AML-193 (cell line): ENCODE results near the gene CPNE9.

Source experiments
- DNase-seq, 2 experiments: peaks; one replicate each; lab custom pipeline; 2025; lab: John Stamatoyannopoulos, UW

Gene CPNE9, protein sequence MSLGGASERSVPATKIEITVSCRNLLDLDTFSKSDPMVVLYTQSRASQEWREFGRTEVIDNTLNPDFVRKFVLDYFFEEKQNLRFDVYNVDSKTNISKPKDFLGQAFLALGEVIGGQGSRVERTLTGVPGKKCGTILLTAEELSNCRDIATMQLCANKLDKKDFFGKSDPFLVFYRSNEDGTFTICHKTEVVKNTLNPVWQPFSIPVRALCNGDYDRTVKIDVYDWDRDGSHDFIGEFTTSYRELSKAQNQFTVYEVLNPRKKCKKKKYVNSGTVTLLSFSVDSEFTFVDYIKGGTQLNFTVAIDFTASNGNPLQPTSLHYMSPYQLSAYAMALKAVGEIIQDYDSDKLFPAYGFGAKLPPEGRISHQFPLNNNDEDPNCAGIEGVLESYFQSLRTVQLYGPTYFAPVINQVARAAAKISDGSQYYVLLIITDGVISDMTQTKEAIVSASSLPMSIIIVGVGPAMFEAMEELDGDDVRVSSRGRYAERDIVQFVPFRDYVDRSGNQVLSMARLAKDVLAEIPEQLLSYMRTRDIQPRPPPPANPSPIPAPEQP

GRCh38 chr3:9703736-9704346, at the start of gene CPNE9:
Gene CPNE9, plus strand, starts transcription at chr3:9703833. Its CDS starts 164 bp downstream, at chr3:9703997.
- no peak for DNase-seq

DNA sequence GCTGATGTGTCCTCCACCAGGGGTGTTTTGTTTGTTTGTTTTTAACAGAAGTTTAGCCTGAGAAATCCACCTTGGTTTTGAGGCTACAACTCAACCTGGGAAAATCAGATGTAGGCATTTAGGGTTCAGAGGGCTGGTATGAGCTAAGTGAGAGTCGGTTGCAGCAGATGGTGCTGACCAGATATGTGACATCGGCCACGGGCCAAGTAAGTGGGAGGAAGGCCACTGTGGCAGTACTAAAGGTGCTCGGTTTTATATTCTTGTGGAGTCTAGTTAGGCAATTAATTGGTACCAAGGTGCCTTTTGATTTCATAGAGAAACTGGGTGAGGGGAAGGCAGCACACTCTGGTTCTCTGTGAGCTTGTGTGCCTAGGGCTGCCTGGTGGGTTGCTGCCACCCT, 43.8 kb upstream of the CPNE9 start:
- DNase-seq = no peak

DNA sequence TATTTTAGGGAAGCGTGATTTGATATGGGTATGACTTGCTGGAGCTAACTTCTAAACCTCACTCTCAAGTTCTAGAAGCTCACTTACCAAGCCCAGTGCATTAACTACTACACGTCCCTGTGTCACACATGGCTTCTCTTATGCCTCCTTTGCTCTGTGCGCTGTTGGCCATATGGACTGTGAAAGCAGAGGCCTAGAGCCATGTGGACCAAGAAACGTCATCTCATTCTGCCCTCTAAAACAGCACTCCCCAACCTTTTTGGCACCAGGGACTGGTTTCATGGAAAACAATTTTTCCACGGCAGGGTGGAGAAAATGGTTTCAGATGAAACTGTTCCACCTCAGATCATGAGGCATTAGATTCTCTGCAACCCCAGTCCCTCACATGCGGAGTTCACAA, 42.7 kb upstream of the CPNE9 start:
- no peak for DNase-seq

GRCh38 chr3:9664119-9664751, 39.4 kb upstream of the CPNE9 start:
- DNase-seq = no peak

DNA sequence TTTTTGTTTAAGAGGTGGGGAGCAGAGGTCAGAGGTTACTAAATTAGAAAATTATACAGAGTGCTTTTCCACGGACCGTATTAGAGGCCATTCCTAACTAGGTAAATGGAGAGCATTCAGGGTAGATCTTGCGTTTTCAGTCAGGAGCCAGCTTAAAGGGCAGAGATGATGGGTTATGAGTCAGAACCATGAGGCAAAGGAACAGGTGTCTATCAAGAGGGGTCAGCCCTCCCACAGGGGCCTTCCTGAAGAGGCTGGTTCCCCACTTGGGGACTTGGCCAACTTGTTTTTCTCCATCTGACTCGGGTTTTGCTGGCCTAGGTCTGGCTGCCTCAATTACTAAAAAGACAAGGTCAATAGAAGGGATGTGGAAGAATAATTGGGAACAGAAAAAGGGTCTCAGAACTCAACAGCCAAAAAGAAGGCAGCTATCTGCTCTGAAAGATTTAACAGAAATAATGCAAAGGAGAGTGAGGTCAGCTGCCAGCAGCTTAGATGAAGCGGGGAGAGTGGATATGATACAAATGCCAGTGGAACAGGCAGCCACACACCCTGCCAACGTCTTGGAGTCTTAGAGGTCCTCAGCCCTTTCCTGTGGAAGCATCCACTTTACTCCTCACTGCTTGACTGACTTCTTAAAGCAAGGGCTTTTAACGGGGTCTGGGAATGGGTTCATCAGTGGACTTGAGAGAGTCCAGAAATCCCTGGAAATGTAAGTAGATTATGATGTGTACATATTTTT, 36.8 kb upstream of the CPNE9 start:
- DNase-seq = no peak

GRCh38 chr3:9669277-9669676, 34.4 kb upstream of the CPNE9 start:
- DNase-seq = no peak

GRCh38 chr3:9669720-9670432, 33.8 kb upstream of the CPNE9 start:
- no peak for DNase-seq

DNA sequence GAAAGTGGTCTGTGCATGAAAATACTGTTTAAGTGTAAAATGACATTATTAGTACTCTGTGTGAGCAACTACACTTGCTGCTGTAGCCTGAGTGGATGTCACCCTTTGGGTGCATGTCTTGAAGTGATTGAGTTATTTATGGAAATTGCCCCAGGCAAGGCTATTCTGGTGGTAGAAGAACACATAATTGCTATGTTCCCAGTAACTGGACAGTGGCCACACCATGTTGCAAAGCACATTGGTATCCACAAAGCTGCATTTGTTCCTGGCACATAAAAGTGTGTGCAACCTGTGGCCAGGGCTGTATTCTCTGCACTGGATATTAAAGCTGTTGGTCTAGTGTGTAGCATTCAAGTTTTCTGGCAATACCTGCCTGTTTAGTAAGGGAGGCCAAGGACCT, 30.6 kb upstream of the CPNE9 start:
- DNase-seq = no peak

GRCh38 chr3:9673752-9674151, 29.9 kb upstream of the CPNE9 start:
- DNase-seq = no peak

- DNase-seq = no peak
These were observed 27.8 kb upstream of the CPNE9 start for GRCh38 chr3:9675736-9676290.

- no peak for DNase-seq
These were observed 26.8 kb upstream of the CPNE9 start for GRCh38 chr3:9676785-9677184.

GRCh38 chr3:9678493-9678892, 25.1 kb upstream of the CPNE9 start:
- no peak for DNase-seq

GRCh38 chr3:9679476-9680080, 24.1 kb upstream of the CPNE9 start:
- DNase-seq = no peak

DNA sequence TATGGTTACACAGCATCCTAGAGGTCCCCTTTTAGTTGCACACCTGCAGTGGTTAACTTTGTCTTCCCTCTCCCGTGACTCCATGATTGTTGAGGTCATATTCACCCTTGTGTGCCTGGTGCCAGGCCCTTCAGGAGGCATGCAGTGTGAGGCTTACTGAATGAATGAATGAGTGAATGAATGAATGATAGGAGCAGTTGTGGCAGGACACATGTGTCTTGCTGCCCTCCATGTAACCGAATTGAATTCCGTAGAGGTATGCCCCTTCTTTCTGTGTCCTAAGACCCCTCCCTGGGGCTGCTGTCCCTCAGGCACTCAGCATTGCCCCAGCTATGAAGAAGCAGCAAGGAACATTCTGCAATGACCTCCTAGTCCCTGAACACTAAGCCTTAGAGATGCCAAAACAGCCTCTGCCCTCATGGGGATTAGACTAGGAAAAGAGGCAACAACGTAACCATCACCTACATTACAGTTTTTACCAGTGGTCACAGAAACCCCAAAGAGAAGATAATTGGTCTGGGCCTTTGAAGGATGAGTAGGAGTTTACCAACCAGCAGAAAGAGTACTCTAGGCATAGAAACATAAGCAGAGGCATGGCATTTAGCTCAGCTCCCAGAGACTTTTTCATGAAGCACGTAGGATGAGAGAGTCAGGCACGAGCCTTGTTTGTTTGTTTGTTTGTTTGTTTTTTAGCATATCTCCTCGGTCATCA, 22.5 kb upstream of the CPNE9 start:
- DNase-seq = no peak

DNA sequence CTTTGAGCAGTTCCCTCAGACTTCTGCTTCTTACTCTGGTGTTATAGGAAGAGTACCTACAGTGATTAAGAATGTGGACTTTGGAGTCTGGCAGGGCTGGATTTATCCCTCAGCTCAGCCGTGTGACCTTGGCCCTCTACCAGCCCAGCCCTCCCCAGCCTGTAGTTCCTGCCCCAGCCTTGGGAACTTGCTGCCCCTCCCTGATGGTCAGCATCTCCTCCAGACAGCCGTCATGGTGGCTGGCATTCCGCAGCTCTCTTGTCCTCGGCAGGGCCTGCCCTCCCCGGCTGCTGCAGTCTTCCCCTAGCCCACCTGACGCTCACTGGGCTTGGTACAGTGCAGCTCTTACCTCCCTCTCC, 21.9 kb upstream of the CPNE9 start:
- no peak for DNase-seq

DNA sequence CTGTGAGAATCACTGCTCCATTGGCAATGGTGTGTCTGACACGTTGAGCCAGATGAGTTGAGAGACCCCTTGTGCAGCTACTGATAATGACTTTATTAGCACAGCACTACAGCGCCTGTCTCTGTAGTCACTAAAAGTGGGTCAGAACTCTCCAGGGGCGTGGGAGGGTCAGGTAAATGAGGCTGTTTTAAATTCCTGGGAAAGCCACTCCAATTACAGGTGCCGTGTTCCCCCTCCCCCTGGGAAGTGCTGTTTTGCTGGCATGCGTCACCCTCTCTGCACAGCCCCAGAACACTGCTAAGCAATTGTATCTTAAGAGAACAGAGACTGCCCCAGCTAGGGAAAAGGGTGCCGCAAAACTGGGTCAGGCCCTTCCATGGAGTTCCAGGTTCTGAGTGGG, 21.5 kb upstream of the CPNE9 start:
- no peak for DNase-seq

GRCh38 chr3:9683426-9683825, 20.2 kb upstream of the CPNE9 start:
- no peak for DNase-seq

DNA sequence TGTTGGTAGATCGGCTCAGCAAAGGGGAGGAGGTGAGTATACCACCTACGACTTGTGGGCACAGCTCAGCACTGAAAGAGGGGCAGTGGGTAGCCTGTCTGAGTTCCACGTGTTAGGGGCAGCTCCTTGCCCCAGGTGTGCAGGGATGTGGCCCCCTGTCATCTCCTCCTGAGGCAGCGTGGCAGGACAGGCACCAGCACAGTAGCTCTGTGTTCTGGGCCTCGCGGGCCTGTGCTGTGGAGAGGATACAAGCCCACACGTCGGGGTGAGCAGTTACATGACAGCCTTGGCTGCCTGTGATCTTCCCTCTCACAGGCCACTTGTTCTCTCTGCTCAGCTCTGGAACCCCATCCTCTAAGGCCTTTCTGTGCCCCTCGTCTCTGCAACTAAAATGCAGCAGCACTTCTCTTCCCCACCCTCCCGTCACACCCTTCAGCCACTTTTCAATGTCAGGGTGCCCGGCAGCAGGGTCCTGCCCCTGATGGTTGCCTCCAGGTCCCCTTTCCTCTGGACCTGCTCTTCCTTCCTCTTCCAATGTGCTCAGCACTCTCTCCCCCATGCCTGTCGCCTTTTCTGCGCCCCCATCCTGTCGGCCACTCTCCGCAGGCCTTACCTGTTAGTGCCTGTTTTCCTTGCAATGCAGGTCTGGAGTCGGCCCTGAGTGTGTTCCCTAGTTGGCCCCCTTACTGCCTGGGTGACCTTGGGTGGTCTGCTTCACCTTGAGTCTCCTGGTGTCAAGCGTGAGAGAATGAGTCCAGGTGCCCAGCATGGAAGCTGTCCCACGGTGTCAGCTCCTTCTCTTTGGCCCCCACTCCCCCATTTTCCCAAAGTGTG, 18.2 kb upstream of the CPNE9 start:
- no peak for DNase-seq

DNA sequence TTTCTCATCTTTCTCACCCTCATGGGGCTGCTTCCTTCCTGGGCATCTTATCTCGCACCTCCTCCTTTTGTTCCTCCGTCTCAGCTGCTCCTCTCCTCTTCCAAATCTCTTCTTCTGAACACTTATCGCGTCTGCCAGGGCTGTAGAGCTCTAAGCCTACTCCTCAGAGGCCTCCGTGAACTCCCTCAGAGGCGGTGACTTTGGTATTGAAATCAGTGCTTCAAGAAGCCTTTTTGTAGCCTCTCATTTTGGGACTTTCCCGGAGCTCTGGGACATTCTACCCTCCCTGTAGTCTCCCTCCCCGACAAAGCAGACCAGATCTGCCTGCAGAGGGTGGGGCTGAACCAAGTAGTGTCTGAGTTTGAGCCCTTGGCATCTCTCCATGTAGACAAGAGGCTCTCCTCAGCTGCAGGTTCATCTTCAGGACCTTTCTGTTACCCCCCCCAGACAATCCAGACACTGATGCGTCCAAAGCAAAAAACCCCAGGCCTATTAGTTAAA, 17.5 kb upstream of the CPNE9 start:
- DNase-seq = no peak
